ENCODE measurements around the gene IRF2.

The IRF2 gene

GRCh38 chr4:184355857-184356256 lies 118.5 kb downstream of the IRF2 start:
- H3K4me3 ChIP-seq (ENCODE audit: low read depth in 1 of 2, low read length in 2 of 2): no peak overlapping the region
- ATAC-seq (ENCODE audit: insufficient read depth, low read depth): no peak

GRCh38 chr4:184355111-184355604 lies 119.2 kb downstream of the IRF2 start:
- Histone ChIP-seq H3K9me3 (ENCODE audit: insufficient read depth, low read length, severe bottlenecking) (no peaks in the 10 kb centered on the region), H3K27ac (ENCODE audit: low read length) (no peak overlapping the region), H3K4me3 (ENCODE audit: low read depth in 1 of 2, low read length in 2 of 2) (no peak overlapping the region), H4K20me1 (ENCODE audit: insufficient read depth, low read length) (no peaks in the 10 kb centered on the region), H3K9ac (ENCODE audit: low read depth, low read length) (no peak overlapping the region), H3K36me3 (ENCODE audit: insufficient read depth, low read length) (no peaks in the 10 kb centered on the region), H2AFZ (ENCODE audit: low read depth, low read length) (no peak overlapping the region), H3K4me2 (ENCODE audit: insufficient read depth, low read length) (no peak overlapping the region), H3K4me1 (ENCODE audit: insufficient read depth, low read length) (peaks cover 12% of the 10 kb centered on the region), H3K27me3 (ENCODE audit: insufficient read depth, low read length, poor library complexity) (no peaks in the 10 kb centered on the region), H3K79me2 (ENCODE audit: insufficient read depth, low read length) (no peaks in the 10 kb centered on the region)
- TF ChIP-seq EZH2 (IDR thresholded peaks at IDR 0.05; ENCODE audit: borderline replicate concordance, low read depth, low read length, severe bottlenecking) (no peak), CTCF (IDR thresholded peaks at IDR 0.05; ENCODE audit: borderline replicate concordance, extremely low read depth, low read length, poor library complexity, severe bottlenecking) (no peak)
- peak; percentile 53 for DNase-seq
- peak; percentile 79 for ATAC-seq (ENCODE audit: insufficient read depth, low read depth)

More at GRCh38 chr4:184355857-184356256, 118.5 kb downstream of the IRF2 start:
- H3K4me2 ChIP-seq (ENCODE audit: insufficient read depth, low read length): no peak overlapping the region
- no peaks in the 10 kb centered on the region for H3K79me2 ChIP-seq (ENCODE audit: insufficient read depth, low read length)
- DNase-seq: no peak
- H3K27ac ChIP-seq (ENCODE audit: low read length): no peak overlapping the region
- no peaks in the 10 kb centered on the region for H3K27me3 ChIP-seq (ENCODE audit: insufficient read depth, low read length, poor library complexity)
- no peaks in the 10 kb centered on the region for H4K20me1 ChIP-seq (ENCODE audit: insufficient read depth, low read length)
- H2AFZ ChIP-seq (ENCODE audit: low read depth, low read length): no peak overlapping the region
- H3K9me3 ChIP-seq (ENCODE audit: insufficient read depth, low read length, severe bottlenecking): no peaks in the 10 kb centered on the region
- H3K9ac ChIP-seq (ENCODE audit: low read depth, low read length): no peak overlapping the region
- TF ChIP-seq CTCF (IDR thresholded peaks at IDR 0.05; ENCODE audit: borderline replicate concordance, extremely low read depth, low read length, poor library complexity, severe bottlenecking) (no peak), EZH2 (IDR thresholded peaks at IDR 0.05; ENCODE audit: borderline replicate concordance, low read depth, low read length, severe bottlenecking) (no peak)
- no peaks in the 10 kb centered on the region for H3K36me3 ChIP-seq (ENCODE audit: insufficient read depth, low read length)
- H3K4me1 ChIP-seq (ENCODE audit: insufficient read depth, low read length): peaks cover 12% of the 10 kb centered on the region

GRCh38 chr4:184352891-184353290 lies 121.5 kb downstream of the IRF2 start:
- no peak overlapping the region for H3K9ac ChIP-seq (ENCODE audit: low read depth, low read length)
- TF ChIP-seq EZH2 (IDR thresholded peaks at IDR 0.05; ENCODE audit: borderline replicate concordance, low read depth, low read length, severe bottlenecking) (no peak), CTCF (IDR thresholded peaks at IDR 0.05; ENCODE audit: borderline replicate concordance, extremely low read depth, low read length, poor library complexity, severe bottlenecking) (no peak)
- no peak overlapping the region for H3K4me2 ChIP-seq (ENCODE audit: insufficient read depth, low read length)

More at GRCh38 chr4:184352891-184353290, 121.5 kb downstream of the IRF2 start:
- no peak for DNase-seq
- Histone ChIP-seq H3K9me3 (ENCODE audit: insufficient read depth, low read length, severe bottlenecking) (no peaks in the 10 kb centered on the region), H2AFZ (ENCODE audit: low read depth, low read length) (no peak overlapping the region), H3K27ac (ENCODE audit: low read length) (no peak overlapping the region), H3K36me3 (ENCODE audit: insufficient read depth, low read length) (no peaks in the 10 kb centered on the region), H3K4me1 (ENCODE audit: insufficient read depth, low read length) (peaks cover 12% of the 10 kb centered on the region), H3K4me3 (ENCODE audit: low read depth in 1 of 2, low read length in 2 of 2) (no peak overlapping the region), H3K79me2 (ENCODE audit: insufficient read depth, low read length) (no peaks in the 10 kb centered on the region), H3K27me3 (ENCODE audit: insufficient read depth, low read length, poor library complexity) (no peaks in the 10 kb centered on the region), H4K20me1 (ENCODE audit: insufficient read depth, low read length) (no peaks in the 10 kb centered on the region)
- no peak for ATAC-seq (ENCODE audit: insufficient read depth, low read depth)

Data from DND-41 (cell line).